ENCODE data around the gene SNCG.
"Not testable (repeated sequence)": the region's sequence is repeated elsewhere in the genome, so short reads cannot be mapped to it uniquely, and the experiment has no call there.

The SNCG gene

DNA sequence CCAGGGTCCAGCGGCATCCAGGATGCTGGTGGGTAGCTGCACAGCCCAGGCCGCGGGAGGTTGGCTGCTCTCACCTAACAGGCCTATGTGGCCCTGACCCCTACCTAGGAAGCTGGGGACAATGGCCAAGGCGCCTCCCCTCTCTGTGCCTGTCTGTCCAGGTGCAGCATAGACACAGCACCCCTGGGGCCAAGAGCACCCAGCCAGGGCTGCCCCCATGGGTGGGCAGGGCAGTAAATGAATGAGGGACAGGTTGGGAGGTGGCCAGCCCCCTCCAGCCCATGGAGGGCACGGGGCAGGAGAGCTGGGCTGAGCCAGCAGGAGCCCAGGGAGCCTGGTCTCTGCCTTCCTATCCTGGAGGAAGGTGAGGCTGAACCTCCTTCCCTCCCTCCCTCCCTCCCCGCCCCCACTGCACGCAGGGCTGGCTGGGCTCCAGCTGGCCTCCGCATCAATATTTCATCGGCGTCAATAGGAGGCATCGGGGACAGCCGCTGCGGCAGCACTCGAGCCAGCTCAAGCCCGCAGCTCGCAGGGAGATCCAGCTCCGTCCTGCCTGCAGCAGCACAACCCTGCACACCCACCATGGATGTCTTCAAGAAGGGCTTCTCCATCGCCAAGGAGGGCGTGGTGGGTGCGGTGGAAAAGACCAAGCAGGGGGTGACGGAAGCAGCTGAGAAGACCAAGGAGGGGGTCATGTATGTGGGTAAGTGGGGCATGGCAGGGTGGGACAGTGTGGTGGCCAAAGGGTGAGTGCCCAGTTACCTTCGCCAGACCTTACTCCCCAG lies at the start of gene SNCG:
Gene SNCG (plus strand): TSS at position 484 of the 785 bp plus-strand sequence. CDS start 99 bp downstream, at position 583.
- Mint-ChIP-seq H3K36me3 (no peaks in the 10 kb centered on the region), H3K4me1 (no peaks in the 10 kb centered on the region), H3K27ac (no peak within 1 kb of the TSS), H3K27me3 (peaks cover 8% of the 10 kb centered on the region), H3K9me3 (no peaks in the 10 kb centered on the region), H3K4me3 (no peak within 1 kb of the TSS)
- DNase-seq (ENCODE audit: low spot score in 2 of 2) (no peak), ATAC-seq (ENCODE audit: low read depth) (no peak)

DNA sequence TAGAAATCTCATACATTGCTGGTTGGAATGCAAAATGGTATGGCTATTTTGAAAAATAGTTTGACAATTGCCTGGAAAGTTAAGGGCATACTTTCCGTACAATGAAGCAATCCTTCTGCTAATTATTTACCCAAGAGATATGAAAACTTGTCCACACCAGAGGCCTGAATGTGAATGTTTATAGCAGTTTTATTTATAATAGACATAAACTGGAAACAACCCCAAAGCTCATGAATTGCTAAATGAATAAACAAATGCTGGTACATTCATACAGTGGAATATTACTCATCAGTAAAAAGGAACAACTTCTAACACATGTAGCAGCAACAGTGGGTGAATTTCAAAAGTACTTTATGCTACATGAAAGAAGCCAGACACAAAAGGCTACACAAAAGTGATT lies 43.7 kb upstream of the SNCG start:
- H3K27ac Mint-ChIP-seq, result no peak overlapping the region
- ATAC-seq (ENCODE audit: low read depth) (no peak), DNase-seq (ENCODE audit: low spot score in 2 of 2) (no peak)
- no peaks in the 10 kb centered on the region for H3K9me3 Mint-ChIP-seq
- peaks cover 11% of the 10 kb centered on the region for H3K36me3 Mint-ChIP-seq
- H3K4me3 Mint-ChIP-seq, result no peak overlapping the region
- H3K27me3 Mint-ChIP-seq, result no peaks in the 10 kb centered on the region
- no peaks in the 10 kb centered on the region for H3K4me1 Mint-ChIP-seq

DNA sequence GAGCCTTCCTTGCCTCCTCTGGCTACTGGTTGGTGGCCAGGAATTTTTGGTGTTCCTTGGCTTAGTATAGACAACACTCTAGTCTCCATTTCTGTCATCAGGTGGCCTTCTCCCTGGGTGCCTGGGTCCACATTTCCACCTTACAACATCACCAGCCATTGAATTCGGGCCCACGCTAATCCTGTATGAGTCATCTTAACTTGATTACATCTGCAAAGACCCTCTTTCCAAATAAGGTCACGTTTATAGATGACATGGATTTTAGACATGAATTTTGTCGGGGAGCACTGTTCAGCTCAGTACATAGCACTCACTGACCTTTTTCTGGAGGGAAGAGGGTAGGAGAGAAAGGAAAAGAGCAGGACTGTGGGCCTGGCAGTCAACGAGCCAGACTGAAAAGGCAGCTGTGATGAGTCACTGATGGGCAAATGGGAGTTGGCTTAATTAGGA lies 40.4 kb upstream of the SNCG start:
- Mint-ChIP-seq H3K4me1 (no peaks in the 10 kb centered on the region), H3K9me3 (no peaks in the 10 kb centered on the region), H3K4me3 (no peak overlapping the region), H3K36me3 (peaks cover 20% of the 10 kb centered on the region), H3K27me3 (no peaks in the 10 kb centered on the region), H3K27ac (no peak overlapping the region)
- DNase-seq (ENCODE audit: low spot score in 2 of 2) (no peak), ATAC-seq (ENCODE audit: low read depth) (no peak)

DNA sequence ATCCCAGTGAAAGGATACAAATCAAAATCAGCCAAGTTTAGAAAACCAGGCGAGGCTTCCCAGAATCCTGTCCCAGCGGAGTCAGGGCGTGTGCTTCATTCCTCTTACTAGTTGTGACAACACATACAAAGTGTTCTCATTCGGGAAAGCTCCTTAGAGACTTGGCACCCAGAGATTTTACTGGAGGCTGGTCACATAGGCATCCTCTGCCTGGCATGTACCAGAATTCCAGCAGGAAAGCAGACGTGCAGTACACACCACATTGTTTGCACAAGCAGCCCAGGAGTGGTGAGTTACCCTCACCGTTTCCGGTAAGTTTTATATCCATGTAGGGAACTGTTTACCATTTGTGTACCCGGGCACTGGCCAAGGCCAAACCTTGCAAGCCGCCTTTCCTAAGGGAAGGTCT lies 35.8 kb upstream of the SNCG start:
- H3K4me3 Mint-ChIP-seq, result no peak overlapping the region
- H3K36me3 Mint-ChIP-seq, result peaks cover 18% of the 10 kb centered on the region
- H3K27ac Mint-ChIP-seq, result no peak overlapping the region
- no peaks in the 10 kb centered on the region for H3K9me3 Mint-ChIP-seq
- DNase-seq (ENCODE audit: low spot score in 2 of 2) (no peak), ATAC-seq (ENCODE audit: low read depth) (no peak)
- no peaks in the 10 kb centered on the region for H3K27me3 Mint-ChIP-seq
- no peaks in the 10 kb centered on the region for H3K4me1 Mint-ChIP-seq

DNA sequence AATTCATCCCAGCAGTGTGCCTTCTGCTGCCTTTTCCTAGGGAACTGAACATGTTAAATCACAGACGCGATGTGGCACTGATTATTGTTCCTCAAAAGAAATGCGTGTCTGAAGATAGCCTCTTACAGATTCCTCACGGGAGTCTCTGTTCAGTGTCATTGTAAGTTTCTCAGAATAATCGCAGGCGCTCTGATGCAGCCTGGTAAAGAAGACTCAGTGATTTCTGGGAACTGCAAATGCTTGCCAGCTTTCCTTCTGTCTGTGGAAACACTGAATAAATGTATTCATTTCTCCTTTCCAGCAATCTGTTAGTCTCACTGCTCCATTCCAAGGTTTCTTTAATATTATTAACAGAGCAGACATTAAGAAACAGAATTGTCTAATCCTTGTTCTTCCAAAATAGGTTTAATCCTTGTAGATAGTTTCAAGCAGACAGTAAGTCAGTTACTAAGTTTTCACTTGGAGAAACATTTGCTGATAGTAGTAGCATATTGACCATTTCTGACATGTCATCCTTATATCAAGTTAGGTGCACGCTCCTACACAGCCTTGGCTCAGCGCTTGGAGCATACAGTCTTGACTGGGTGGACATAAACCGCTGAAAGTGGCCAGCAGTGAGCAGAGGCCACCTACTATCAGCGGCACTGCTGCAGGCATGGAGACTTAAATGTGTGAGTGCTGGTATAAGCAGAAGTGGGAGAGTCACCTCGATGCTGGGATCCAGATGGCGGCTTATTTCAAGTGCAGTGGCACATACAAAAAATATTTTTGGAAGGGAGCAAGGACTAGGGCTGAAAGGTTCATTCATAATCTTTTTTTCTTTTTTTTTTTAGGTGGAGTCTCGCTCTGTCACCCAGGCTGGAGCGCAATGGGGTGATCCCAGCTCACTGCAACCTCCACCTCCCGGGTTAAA lies 28.7 kb upstream of the SNCG start:
- Mint-ChIP-seq H3K27ac (no peak overlapping the region), H3K9me3 (no peaks in the 10 kb centered on the region), H3K4me3 (no peak overlapping the region), H3K36me3 (peaks cover 3% of the 10 kb centered on the region), H3K4me1 (no peaks in the 10 kb centered on the region), H3K27me3 (no peaks in the 10 kb centered on the region)
- no peak for DNase-seq (ENCODE audit: low spot score in 2 of 2)
- ATAC-seq (ENCODE audit: low read depth), result no peak

DNA sequence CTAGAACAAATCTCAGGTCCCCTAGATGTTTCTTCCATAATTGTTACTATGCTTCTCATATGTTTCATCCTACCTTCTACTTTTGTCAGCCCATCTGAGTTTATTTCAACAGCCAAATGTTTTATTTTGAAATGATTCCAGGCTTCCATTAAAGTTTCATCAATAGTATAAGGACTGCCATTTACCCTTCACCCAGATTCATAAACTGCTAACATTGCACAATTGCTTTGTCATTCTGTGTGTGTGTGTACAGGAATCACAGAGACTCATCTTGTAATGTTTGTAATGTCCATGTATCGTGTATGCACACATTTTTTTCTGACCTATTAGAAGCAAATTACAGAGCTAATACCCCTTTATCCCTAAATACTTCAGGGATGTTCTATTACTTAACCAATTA lies 26.5 kb upstream of the SNCG start:
- Mint-ChIP-seq H3K4me1 (no peaks in the 10 kb centered on the region), H3K36me3 (peaks cover 3% of the 10 kb centered on the region), H3K27ac (no peak overlapping the region), H3K9me3 (no peaks in the 10 kb centered on the region), H3K27me3 (no peaks in the 10 kb centered on the region), H3K4me3 (no peak overlapping the region)
- no peak for ATAC-seq (ENCODE audit: low read depth)
- DNase-seq (ENCODE audit: low spot score in 2 of 2), result no peak

DNA sequence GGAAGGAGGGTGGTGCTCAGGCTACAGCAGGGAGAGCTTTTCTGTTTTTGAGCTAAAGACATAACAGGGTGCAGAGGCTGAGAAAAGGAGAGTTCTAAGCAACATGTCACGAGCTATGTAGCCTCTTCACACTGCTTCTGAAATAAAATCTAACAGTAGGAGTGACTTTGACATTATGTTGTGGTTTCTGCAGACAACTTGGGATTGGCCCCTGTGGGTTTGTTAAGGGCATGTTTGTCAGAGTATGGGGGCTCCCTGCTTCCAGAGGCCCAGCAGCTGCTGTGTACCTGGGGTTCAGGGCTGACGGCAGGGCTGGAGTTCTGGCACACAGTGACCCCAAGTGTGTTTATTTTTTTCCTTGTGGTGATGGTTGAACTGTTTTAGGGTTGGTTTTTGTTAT lies 25.7 kb upstream of the SNCG start:
- peaks cover 3% of the 10 kb centered on the region for H3K36me3 Mint-ChIP-seq
- DNase-seq (ENCODE audit: low spot score in 2 of 2) (no peak), ATAC-seq (ENCODE audit: low read depth) (no peak)
- no peaks in the 10 kb centered on the region for H3K4me1 Mint-ChIP-seq
- H3K27me3 Mint-ChIP-seq, result no peaks in the 10 kb centered on the region
- no peaks in the 10 kb centered on the region for H3K9me3 Mint-ChIP-seq
- no peak overlapping the region for H3K4me3 Mint-ChIP-seq
- H3K27ac Mint-ChIP-seq, result no peak overlapping the region

DNA sequence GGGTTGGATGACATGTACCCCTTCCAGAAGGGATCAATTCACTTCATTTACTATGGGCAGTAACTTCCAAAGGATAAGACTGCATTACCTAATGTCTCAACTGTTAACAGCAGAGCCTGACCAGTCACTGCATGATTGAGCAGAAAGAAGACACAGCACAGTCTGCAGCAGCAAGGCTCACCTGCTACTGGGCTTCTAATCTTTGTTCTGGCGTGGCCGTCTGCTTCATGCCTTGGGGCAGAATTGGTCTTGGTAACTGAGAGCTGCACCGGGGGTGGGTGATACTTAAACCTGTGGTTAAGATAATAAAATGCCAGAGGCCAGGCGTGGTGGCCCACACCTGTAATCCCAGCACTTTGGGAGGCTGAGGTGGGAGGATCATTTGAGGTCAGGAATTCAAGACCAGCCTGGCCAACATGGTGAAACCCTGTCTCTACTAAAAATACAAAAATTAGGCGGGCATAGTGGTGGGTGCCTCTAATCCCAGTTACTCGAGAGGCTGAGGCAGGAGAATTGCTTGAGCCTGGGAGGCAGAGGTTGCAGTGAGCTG lies 24.2 kb upstream of the SNCG start:
- H3K4me3 Mint-ChIP-seq; DNase-seq (ENCODE audit: low spot score in 2 of 2); H3K27ac Mint-ChIP-seq: not testable (repeated sequence)

DNA sequence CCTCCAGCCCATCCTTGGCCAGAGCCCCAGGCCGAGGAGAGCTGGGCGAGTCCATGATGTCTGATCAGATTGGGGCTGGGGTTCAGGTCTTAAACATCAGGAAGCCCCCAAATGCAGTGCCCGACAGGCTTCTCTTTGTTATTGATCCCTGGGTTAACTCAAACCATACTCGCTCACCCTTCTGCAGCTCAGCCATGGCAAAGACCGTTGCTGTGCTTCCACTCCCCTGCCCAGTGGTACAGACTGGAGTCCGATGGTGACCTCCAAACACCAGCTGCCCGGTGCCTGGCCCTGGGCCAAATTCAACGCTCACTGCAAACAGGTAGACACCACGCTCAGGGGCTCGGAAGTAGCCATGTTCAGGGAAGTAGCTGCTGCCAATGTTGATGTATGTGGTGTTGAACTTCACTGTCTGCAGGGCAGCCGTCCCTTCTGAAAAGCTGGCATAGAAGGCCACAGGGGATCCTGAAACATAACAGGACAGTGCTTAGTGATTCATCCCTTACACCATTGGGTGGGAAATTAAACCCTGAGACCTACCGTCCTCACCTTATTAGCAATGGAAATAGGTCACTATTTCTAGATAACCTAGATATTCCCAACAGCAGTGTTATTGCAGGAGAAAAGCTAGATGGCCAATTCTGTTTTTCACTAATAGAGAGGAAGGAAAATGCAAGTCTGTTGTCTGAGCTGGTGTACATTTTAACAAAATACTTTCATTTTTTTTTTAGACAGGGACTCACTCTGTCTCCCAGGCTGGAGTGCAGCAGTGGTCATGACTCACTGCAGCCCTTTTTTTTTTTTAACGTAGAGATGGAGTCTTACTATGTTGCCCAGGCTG lies 21.5 kb upstream of the SNCG start:
- no peak for ATAC-seq (ENCODE audit: low read depth)
- peaks cover 2% of the 10 kb centered on the region for H3K4me1 Mint-ChIP-seq
- H3K27me3 Mint-ChIP-seq, result no peaks in the 10 kb centered on the region
- H3K36me3 Mint-ChIP-seq, result no peaks in the 10 kb centered on the region
- no peak for DNase-seq (ENCODE audit: low spot score in 2 of 2)
- no peak overlapping the region for H3K4me3 Mint-ChIP-seq
- no peak overlapping the region for H3K27ac Mint-ChIP-seq
- H3K9me3 Mint-ChIP-seq, result no peaks in the 10 kb centered on the region

More for the DNA sequence above, 24.2 kb upstream of the SNCG start:
- ATAC-seq (ENCODE audit: low read depth); H3K27me3 Mint-ChIP-seq; H3K9me3 Mint-ChIP-seq; H3K4me1 Mint-ChIP-seq; H3K36me3 Mint-ChIP-seq: not testable (repeated sequence)

DNA sequence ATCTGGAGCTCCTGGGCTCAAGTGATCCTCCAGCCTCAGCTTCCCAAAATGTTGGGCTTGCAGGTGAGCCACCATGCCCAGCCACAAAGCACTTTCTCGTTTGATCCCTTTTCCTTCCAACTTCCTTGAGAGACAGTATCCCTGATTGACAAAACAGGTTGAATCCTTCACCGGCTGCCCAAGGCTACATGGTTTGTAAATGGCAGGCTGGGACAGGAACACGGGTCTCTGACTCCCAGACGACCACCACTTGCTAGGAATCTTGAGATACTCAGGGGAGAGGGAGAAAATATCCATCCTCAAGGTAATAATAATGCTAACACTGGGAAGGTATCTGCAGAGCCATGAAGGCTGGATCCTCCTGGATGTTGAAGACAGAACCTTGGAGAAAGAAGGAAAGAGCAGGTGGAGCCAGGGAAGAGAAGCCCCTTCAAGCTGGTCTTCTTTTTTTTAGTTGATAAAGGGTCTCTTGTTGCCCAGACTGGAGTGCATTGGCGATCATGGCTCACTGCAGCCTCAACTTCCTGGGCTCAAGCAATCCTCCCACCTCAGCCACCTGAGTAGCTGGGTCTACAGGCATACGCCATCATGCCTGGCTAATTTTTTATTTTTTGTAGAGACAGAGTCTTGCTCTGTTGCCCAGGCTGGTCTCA lies 20.8 kb upstream of the SNCG start:
- H3K9me3 Mint-ChIP-seq, result no peaks in the 10 kb centered on the region
- no peaks in the 10 kb centered on the region for H3K27me3 Mint-ChIP-seq

DNA sequence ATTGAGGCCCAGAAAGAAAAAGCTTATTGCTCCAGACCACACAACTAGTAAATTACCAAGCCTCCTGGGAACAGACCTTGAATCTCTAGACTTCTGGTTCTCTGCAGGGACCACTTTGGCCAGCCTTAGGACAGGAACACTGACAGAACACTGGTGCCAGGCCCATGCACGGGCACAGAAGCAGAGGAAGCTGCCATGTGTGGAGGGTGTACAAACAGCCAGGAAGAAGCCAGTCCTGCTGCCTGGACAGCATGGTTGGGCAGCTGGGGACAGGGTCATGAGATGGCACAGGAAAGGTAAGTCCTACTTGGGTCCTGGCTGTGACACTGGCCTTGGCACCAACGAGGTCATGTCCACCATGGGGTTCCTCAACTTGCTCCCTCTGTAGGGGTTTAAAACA lies 20.1 kb upstream of the SNCG start:
- H3K36me3 Mint-ChIP-seq, result no peaks in the 10 kb centered on the region
- H3K27me3 Mint-ChIP-seq, result no peaks in the 10 kb centered on the region
- no peaks in the 10 kb centered on the region for H3K9me3 Mint-ChIP-seq
- H3K4me1 Mint-ChIP-seq, result peaks cover 2% of the 10 kb centered on the region
- H3K4me3 Mint-ChIP-seq, result no peak overlapping the region
- ATAC-seq (ENCODE audit: low read depth) (no peak), DNase-seq (ENCODE audit: low spot score in 2 of 2) (no peak)
- no peak overlapping the region for H3K27ac Mint-ChIP-seq

More for the DNA sequence above, 20.8 kb upstream of the SNCG start:
- Mint-ChIP-seq H3K4me3 (no peak overlapping the region), H3K36me3 (no peaks in the 10 kb centered on the region), H3K4me1 (peaks cover 2% of the 10 kb centered on the region), H3K27ac (no peak overlapping the region)
- DNase-seq (ENCODE audit: low spot score in 2 of 2), result no peak
- ATAC-seq (ENCODE audit: low read depth), result no peak

DNA sequence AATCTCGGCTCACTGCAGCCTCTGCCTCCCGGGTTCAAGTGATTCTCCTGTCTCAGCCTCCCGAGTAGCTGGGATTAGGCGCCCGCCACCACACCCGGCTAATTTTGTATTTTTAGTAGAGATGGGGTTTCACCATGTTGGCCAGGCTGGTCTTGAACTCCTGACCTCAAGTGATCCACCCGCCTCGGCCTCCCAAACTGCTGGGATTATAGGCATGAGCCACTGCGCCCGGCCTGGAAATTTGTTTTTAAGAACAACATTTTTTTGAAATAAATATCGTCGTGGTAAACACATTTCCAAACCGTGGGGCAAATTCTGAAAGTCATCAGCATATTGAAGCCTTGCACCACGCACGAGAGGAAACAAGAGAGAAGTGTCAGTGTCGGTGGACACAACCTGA lies 18.3 kb upstream of the SNCG start:
- not testable (repeated sequence) for H3K27me3 Mint-ChIP-seq; H3K4me1 Mint-ChIP-seq; DNase-seq (ENCODE audit: low spot score in 2 of 2); H3K27ac Mint-ChIP-seq; H3K36me3 Mint-ChIP-seq; H3K9me3 Mint-ChIP-seq; ATAC-seq (ENCODE audit: low read depth); H3K4me3 Mint-ChIP-seq

DNA sequence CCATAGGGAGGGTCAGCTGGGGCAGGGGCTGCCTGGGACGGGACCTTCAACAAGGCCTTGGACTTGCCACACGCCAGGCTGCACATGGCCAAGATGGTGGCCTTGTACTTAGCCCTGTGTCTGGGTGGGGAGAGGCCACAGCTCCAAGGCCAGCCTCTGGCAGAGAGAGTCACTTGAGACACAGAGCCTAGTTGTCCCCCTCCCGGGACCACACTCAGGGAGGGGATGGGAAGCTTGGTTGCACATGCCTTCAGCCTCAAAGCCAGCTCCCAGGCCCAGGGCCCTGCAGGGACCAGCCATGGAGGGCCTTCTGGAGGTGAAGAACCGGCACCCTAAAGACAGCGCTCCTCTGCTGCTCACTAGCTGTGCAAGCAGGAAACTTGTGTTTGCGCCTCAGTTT lies 17.7 kb upstream of the SNCG start:
- peaks cover 2% of the 10 kb centered on the region for H3K4me1 Mint-ChIP-seq
- no peak overlapping the region for H3K27ac Mint-ChIP-seq
- H3K27me3 Mint-ChIP-seq, result no peaks in the 10 kb centered on the region
- no peak for ATAC-seq (ENCODE audit: low read depth)
- no peak overlapping the region for H3K4me3 Mint-ChIP-seq
- no peak for DNase-seq (ENCODE audit: low spot score in 2 of 2)
- H3K9me3 Mint-ChIP-seq, result no peaks in the 10 kb centered on the region
- H3K36me3 Mint-ChIP-seq, result no peaks in the 10 kb centered on the region
